RWPE2 (cell line): ENCODE measurements around the gene SP100.

ENCODE experiments used
- ATAC-seq: fragments of 200-7000 bp; cut with Tn5 transposase; 3 replicates; pipeline ENCODE4 v1.9.1; 2021; ENCODE audit warnings: low read depth
- DNase-seq: peaks from one replicate; pipeline ENCODE4 v3.0.0-alpha.2; 2020; ENCODE audit warnings: low spot score
- H3K27ac ChIP-seq: fragments of 450-650 bp; 2 replicates; pipeline ENCODE4 v1.5.1; 2017; ENCODE audit warnings: mild to moderate bottlenecking; ENCODE audit not compliant: poor library complexity, severe bottlenecking
- H3K27me3 ChIP-seq: fragments of 250-450 bp; sonication (Bioruptor Pico); 2 replicates; pipeline ENCODE4 v1.5.1; 2021; ENCODE audit warnings: mild to moderate bottlenecking, moderate library complexity; ENCODE audit not compliant: insufficient read depth, poor library complexity, severe bottlenecking
- H3K36me3 ChIP-seq: fragments of 250-450 bp; sonication (Bioruptor Pico); 2 replicates; pipeline ENCODE4 v1.5.1; 2020; ENCODE audit warnings: low read depth, mild to moderate bottlenecking, moderate library complexity
- H3K4me1 ChIP-seq: fragments of 250-450 bp; sonication (Bioruptor Pico); 2 replicates; pipeline ENCODE4 v1.5.1; 2021; ENCODE audit warnings: mild to moderate bottlenecking, moderate library complexity; ENCODE audit not compliant: insufficient read depth, poor library complexity, severe bottlenecking
- H3K4me3 ChIP-seq: fragments of 250-450 bp; sonication (Bioruptor Pico); 2 replicates; pipeline ENCODE4 v1.5.1; 2021; ENCODE audit warnings: mild to moderate bottlenecking, moderate library complexity; ENCODE audit not compliant: severe bottlenecking
- H3K9me3 ChIP-seq: fragments of 250-450 bp; sonication (Bioruptor Pico); 2 replicates; pipeline ENCODE4 v1.5.1; 2021; ENCODE audit warnings: mild to moderate bottlenecking, moderate library complexity; ENCODE audit not compliant: severe bottlenecking
- CTCF ChIP-seq: fragments of 450-650 bp; IDR thresholded peaks from one replicate; pipeline ENCODE4 v1.5.1; 2017; ENCODE audit warnings: mild to moderate bottlenecking, moderate library complexity; ENCODE audit not compliant: poor library complexity, severe bottlenecking

The SP100 gene

GRCh38 chr2:230494980-230495379 lies 79.0 kb downstream of the SP100 start:
- DNase-seq (no peak), ATAC-seq (no peak)
- H3K9me3 ChIP-seq, result no peaks in the 10 kb centered on the region
- no peaks in the 10 kb centered on the region for H3K4me1 ChIP-seq
- no peak overlapping the region for H3K4me3 ChIP-seq
- no peak overlapping the region for H3K27ac ChIP-seq
- peaks cover 5% of the 10 kb centered on the region; the same call in 1 of the 2 replicates for H3K36me3 ChIP-seq
- TF ChIP-seq CTCF, result no peak
- H3K27me3 ChIP-seq, result no peaks in the 10 kb centered on the region

- DNase-seq, result no peak
- H3K4me3 ChIP-seq, result no peak overlapping the region
- no peaks in the 10 kb centered on the region for H3K4me1 ChIP-seq
- no peaks in the 10 kb centered on the region for H3K27me3 ChIP-seq
- peaks cover 5% of the 10 kb centered on the region; the same call in 1 of the 2 replicates for H3K36me3 ChIP-seq
- ATAC-seq, result no peak
- TF ChIP-seq CTCF, result no peak
- H3K9me3 ChIP-seq, result no peaks in the 10 kb centered on the region
- H3K27ac ChIP-seq, result no peak overlapping the region
Observed at GRCh38 chr2:230496891-230497290, 80.9 kb downstream of the SP100 start.

- ATAC-seq (no peak), DNase-seq (no peak)
- Histone ChIP-seq H3K36me3 (peaks cover 5% of the 10 kb centered on the region; the same call in 1 of the 2 replicates), H3K27me3 (no peaks in the 10 kb centered on the region), H3K9me3 (no peaks in the 10 kb centered on the region), H3K27ac (no peak overlapping the region), H3K4me1 (no peaks in the 10 kb centered on the region), H3K4me3 (no peak overlapping the region)
- no peak for TF ChIP-seq CTCF
Observed at GRCh38 chr2:230498506-230499107, 82.6 kb downstream of the SP100 start.

- Histone ChIP-seq H3K4me3 (no peak overlapping the region), H3K9me3 (no peaks in the 10 kb centered on the region), H3K4me1 (no peaks in the 10 kb centered on the region), H3K36me3 (peaks cover 5% of the 10 kb centered on the region; the same call in 1 of the 2 replicates), H3K27me3 (no peaks in the 10 kb centered on the region), H3K27ac (no peak overlapping the region)
- ATAC-seq (no peak), DNase-seq (no peak)
- TF ChIP-seq CTCF, result no peak
Observed at GRCh38 chr2:230502593-230502992, 86.6 kb downstream of the SP100 start.

- Histone ChIP-seq H3K36me3 (no peaks in the 10 kb centered on the region), H3K4me3 (no peak overlapping the region), H3K4me1 (no peaks in the 10 kb centered on the region), H3K27me3 (no peaks in the 10 kb centered on the region), H3K27ac (no peak overlapping the region), H3K9me3 (no peaks in the 10 kb centered on the region)
- no peak for DNase-seq
- ATAC-seq, result no peak
- TF ChIP-seq CTCF, result no peak
Observed at GRCh38 chr2:230503798-230504197, 87.8 kb downstream of the SP100 start.
